Endothelial cell of umbilical vein (primary cell): ENCODE data around the gene PRPF19. TPM values are rescaled to one million over a fixed set of nuclear protein-coding genes. Genes with fewer than 3 reads are reported as not detected.

Experiments used
- BruUV-seq: library from RNA; stranded (reverse); fragments of 400-500 nt; replicated peaks from 2 replicates; lab custom pipeline; 2021; lab: Mats Ljungman, UMichigan
- CTCF ChIA-PET: fragments of 300-600, 350-600 bp; sonication (Branson Sonifier 250); formaldehyde crosslinking; loops from one replicate; lab custom pipeline; 2021; ENCODE audit warnings: antibody characterized with exemption, inconsistent platforms; lab: Charles Lee
- POLR2A ChIA-PET: fragments of 300-600, 350-600 bp; sonication (Branson Sonifier 250); formaldehyde crosslinking; loops from one replicate; lab custom pipeline; 2021; ENCODE audit warnings: antibody characterized with exemption, inconsistent platforms; lab: Charles Lee
- DNase-seq: peaks from one replicate; pipeline ENCODE4 v3.0.0-alpha.2; 2011; ENCODE audit warnings: low read depth, low spot score
- FAIRE-seq: peaks from 2 replicates; lab custom pipeline; 2011; peaks lifted over from hg19 to GRCh38; lab: Jason Lieb, UNC
- H2AFZ ChIP-seq: 2 replicates; pipeline ENCODE4 v1.6.0; 2012; ENCODE audit warnings: low read depth, low read length, control low read depth, inconsistent platforms
- H3K27ac ChIP-seq: 2 replicates; pipeline ENCODE4 v1.5.1; 2011; ENCODE audit warnings: low read depth, mild to moderate bottlenecking, control low read depth, low read length, moderate library complexity; ENCODE audit not compliant: insufficient read depth
- H3K27me3 ChIP-seq, 2 experiments: 2 replicates each; pipeline versions ENCODE4 v1.6.0 to v1.6.1; 2011; ENCODE audit warnings: low read length in 2 of 2, mixed read lengths in 1 of 2; ENCODE audit not compliant: control insufficient read depth in 2 of 2, insufficient read depth in 2 of 2
- H3K36me3 ChIP-seq, 2 experiments: 2 replicates in 1 of 2; 3 replicates in 1 of 2; pipeline ENCODE4 v1.5.1; 2011; ENCODE audit warnings: low read length in 2 of 2, mild to moderate bottlenecking in 1 of 2, moderate library complexity in 1 of 2; ENCODE audit not compliant: control insufficient read depth in 2 of 2, insufficient read depth in 2 of 2; ENCODE audit errors: extremely low read depth in 1 of 2
- H3K4me1 ChIP-seq: 3 replicates; pipeline ENCODE4 v1.5.1; 2011; ENCODE audit warnings: mild to moderate bottlenecking, low read length; ENCODE audit not compliant: control insufficient read depth, insufficient read depth; ENCODE audit errors: extremely low read depth
- H3K4me2 ChIP-seq: 2 replicates; pipeline ENCODE4 v1.6.1; 2011; ENCODE audit warnings: low read length, control low read depth, mixed read lengths; ENCODE audit not compliant: insufficient read depth
- H3K4me3 ChIP-seq, 3 experiments: fragments of 200-600 bp in 1 of 3; sonication (generic), shearing (Covaris generic) in 1 of 3; replicated peaks in 1 of 3; 2 replicates each; pipeline ENCODE4 v1.5.1; 2011 to 2016; ENCODE audit warnings: control low read depth in 3 of 3, low read length in 3 of 3, mild to moderate bottlenecking in 2 of 3, inconsistent platforms in 1 of 3, low read depth in 1 of 3, moderate library complexity in 1 of 3; ENCODE audit not compliant: insufficient read depth in 1 of 3
- H3K79me2 ChIP-seq: 2 replicates; pipeline ENCODE4 v1.6.0; 2012; ENCODE audit warnings: low read length, inconsistent platforms; ENCODE audit not compliant: control insufficient read depth, insufficient read depth
- H3K9ac ChIP-seq: replicated peaks from 2 replicates; pipeline ENCODE3; 2011; ENCODE audit warnings: low read length, control low read depth; ENCODE audit not compliant: insufficient read depth; ENCODE audit errors: extremely low read depth
- H3K9me1 ChIP-seq: replicated peaks from 3 replicates; pipeline ENCODE4 v1.6.0; 2011; ENCODE audit warnings: mild to moderate bottlenecking, low read length; ENCODE audit not compliant: control insufficient read depth, insufficient read depth; ENCODE audit errors: extremely low read depth
- H3K9me3 ChIP-seq: replicated peaks from 2 replicates; pipeline ENCODE4 v1.5.1; 2012; ENCODE audit warnings: low read length, inconsistent platforms; ENCODE audit not compliant: control insufficient read depth, insufficient read depth
- H4K20me1 ChIP-seq: replicated peaks from 2 replicates; pipeline ENCODE3; 2011; ENCODE audit warnings: mild to moderate bottlenecking, low read length; ENCODE audit not compliant: control insufficient read depth, insufficient read depth; ENCODE audit errors: extremely low read depth
- EZH2 ChIP-seq: IDR thresholded peaks from 2 replicates; pipeline ENCODE4 v1.6.1; 2012; ENCODE audit warnings: borderline replicate concordance, low read depth, mild to moderate bottlenecking, moderate library complexity, low read length, inconsistent platforms; ENCODE audit not compliant: severe bottlenecking
- FOS ChIP-seq: IDR thresholded peaks from 2 replicates; pipeline ENCODE4 v1.6.1; 2011; ENCODE audit warnings: mild to moderate bottlenecking, low read length, moderate library complexity, borderline replicate concordance; ENCODE audit not compliant: insufficient read depth
- GATA2 ChIP-seq: IDR thresholded peaks from 2 replicates; pipeline ENCODE4 v1.7.0; 2011; ENCODE audit warnings: low read depth, mild to moderate bottlenecking, moderate library complexity, mixed read lengths, low read length; ENCODE audit not compliant: insufficient read length, insufficient read depth
- JUN ChIP-seq: IDR thresholded peaks from 2 replicates; pipeline ENCODE4 v1.6.1; 2011; ENCODE audit warnings: borderline replicate concordance, low read depth; ENCODE audit not compliant: insufficient read length, insufficient read depth
- MYC ChIP-seq: IDR thresholded peaks from one replicate; pipeline ENCODE4 v1.6.1; 2011; ENCODE audit warnings: mild to moderate bottlenecking, low read depth, low read length
- POLR2A ChIP-seq: IDR thresholded peaks from 2 replicates; pipeline ENCODE4 v1.6.1; 2012; ENCODE audit warnings: low read depth, mild to moderate bottlenecking, control low read depth, low read length
- POLR2AphosphoS5 ChIP-seq: IDR thresholded peaks from 2 replicates; pipeline ENCODE4 v1.6.1; 2012; ENCODE audit warnings: low read depth, mild to moderate bottlenecking, control low read depth, low read length, moderate library complexity; ENCODE audit not compliant: insufficient read depth
- dilution Hi-C: fragments of 300-500 bp; cut with MboI; formaldehyde crosslinking; loops from one replicate; pipeline ENCODE4 v1.15.0; 2019; ENCODE audit warnings: low sequenced_read_pairs; ENCODE audit not compliant: extremely low pct_ligation_motif_present
- intact Hi-C: fragments of 100-400 bp; cut with micrococcal nuclease; formaldehyde crosslinking; loops from one replicate; pipeline ENCODE4 v1.10.0; 2022
- polyA plus RNA-seq, 4 experiments: library from polyadenylated mRNA; depleted of rRNA in 3 of 4; stranded (reverse) in 3 of 4; unstranded in 1 of 4; fragments of >200 nt; gene quantifications; 2 replicates each; pipeline versions ENCODE4 v1.2.1 to v1.2.3, GENCODE V29; 2011 to 2012; ENCODE audit warnings: missing spikeins in 1 of 4
- total RNA-seq: library from RNA; stranded (reverse); gene quantifications from 2 replicates; pipeline ENCODE4 v1.2.3, GENCODE V29; 2021
- TF ChIP-seq, protein P1 (sequence below), 2 donors: IDR thresholded peaks; 1 replicate in 1 of 2; 2 replicates in 1 of 2; pipeline ENCODE4 v1.5.1; 2011; ENCODE audit warnings: low read length in 2 of 2, mild to moderate bottlenecking in 2 of 2, moderate library complexity in 2 of 2, control low read depth in 1 of 2, inconsistent platforms in 1 of 2, low read depth in 1 of 2; ENCODE audit not compliant: insufficient read depth in 1 of 2; ENCODE audit errors: extremely low read depth in 1 of 2

Gene PRPF19
- total and polyA plus RNA-seq, 2 donors (not counting 3 experiments of a cell fraction or from before 2014, with no cell fraction given) = 97.1 to 126 TPM

DNA sequence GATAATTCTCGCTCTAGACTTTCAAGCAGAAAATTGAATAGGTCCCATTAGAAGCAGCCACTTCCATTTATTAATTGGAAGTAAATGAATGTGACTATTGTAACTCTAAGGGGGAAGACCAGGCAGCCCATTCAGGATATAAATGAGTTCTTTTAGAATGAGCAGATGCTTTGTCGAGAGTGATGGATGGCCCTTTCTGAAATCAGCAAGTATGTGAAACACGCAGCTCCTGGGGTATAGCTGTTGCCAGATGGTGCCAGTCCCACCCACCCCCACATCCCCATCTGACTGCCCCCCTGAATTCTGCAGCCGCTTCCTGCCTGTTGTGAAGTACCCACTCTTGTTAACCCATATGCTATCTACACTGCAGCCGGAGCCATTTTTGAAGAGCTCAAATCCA is 41.9 kb upstream of the PRPF19 start:
- H3K27me3 ChIP-seq = peaks cover 2 to 10% of the 10 kb centered on the region in 2 experiments
- H3K27ac ChIP-seq = no peak overlapping the region
- intact Hi-C loops (no loop called here), dilution Hi-C loops (no loop called here)
- FAIRE-seq = no peak
- H3K79me2 ChIP-seq = no peaks in the 10 kb centered on the region
- peaks cover 10% of the 10 kb centered on the region for H3K4me1 ChIP-seq
- no peak overlapping the region for H2AFZ ChIP-seq
- H3K9me3 ChIP-seq = no peaks in the 10 kb centered on the region
- no peaks in the 10 kb centered on the region for H3K36me3 ChIP-seq
- no TSS peak for BruUV-seq
- no peaks in the 10 kb centered on the region for H4K20me1 ChIP-seq
- H3K4me3 ChIP-seq = no peak overlapping the region
- TF ChIP-seq POLR2AphosphoS5 (no peak), POLR2A (no peak), FOS (no peak), JUN (no peak), GATA2 (no peak), MYC (no peak), EZH2 (no peak)
- TF ChIP-seq, protein P1, sequence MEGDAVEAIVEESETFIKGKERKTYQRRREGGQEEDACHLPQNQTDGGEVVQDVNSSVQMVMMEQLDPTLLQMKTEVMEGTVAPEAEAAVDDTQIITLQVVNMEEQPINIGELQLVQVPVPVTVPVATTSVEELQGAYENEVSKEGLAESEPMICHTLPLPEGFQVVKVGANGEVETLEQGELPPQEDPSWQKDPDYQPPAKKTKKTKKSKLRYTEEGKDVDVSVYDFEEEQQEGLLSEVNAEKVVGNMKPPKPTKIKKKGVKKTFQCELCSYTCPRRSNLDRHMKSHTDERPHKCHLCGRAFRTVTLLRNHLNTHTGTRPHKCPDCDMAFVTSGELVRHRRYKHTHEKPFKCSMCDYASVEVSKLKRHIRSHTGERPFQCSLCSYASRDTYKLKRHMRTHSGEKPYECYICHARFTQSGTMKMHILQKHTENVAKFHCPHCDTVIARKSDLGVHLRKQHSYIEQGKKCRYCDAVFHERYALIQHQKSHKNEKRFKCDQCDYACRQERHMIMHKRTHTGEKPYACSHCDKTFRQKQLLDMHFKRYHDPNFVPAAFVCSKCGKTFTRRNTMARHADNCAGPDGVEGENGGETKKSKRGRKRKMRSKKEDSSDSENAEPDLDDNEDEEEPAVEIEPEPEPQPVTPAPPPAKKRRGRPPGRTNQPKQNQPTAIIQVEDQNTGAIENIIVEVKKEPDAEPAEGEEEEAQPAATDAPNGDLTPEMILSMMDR (IDR thresholded peaks at IDR 0.05; ENCODE audit: extremely low read depth in 1 of 2, insufficient read depth in 1 of 2, low read depth in 1 of 2, low read length in 2 of 2) = no peak
- DNase-seq = no peak
- no peak overlapping the region for H3K4me2 ChIP-seq
- no peaks in the 10 kb centered on the region for H3K9me1 ChIP-seq
- ChIA-PET CTCF (interaction anchor here (1.2 kb wide), 1 partner anchor 49 kb away, joined by 3 read pairs; no protein-coding TSS in a partner anchor), POLR2A (no interaction called here)
- no peak overlapping the region for H3K9ac ChIP-seq
